H1 (cell line): ENCODE data around the gene SLC2A13. TPM values are rescaled to one million over a fixed set of nuclear protein-coding genes. Genes with fewer than 3 reads are reported as not detected.

ENCODE experiments used
- CTCF ChIA-PET: fragments of 300-600 bp; sonication (Branson Sonifier 250); formaldehyde crosslinking; loops from one replicate; lab custom pipeline; 2021; ENCODE audit not compliant: partially characterized antibody; lab: Charles Lee
- POLR2A ChIA-PET: fragments of 300-600 bp; sonication (Branson Sonifier 250); formaldehyde crosslinking; loops from one replicate; lab custom pipeline; 2021; ENCODE audit warnings: inconsistent platforms; ENCODE audit not compliant: partially characterized antibody; lab: Charles Lee
- DNase-seq, 2 experiments: peaks; one replicate each; pipeline versions ENCODE4 v3.0.0 to v3.0.0-alpha.2; 2010 to 2022; ENCODE audit warnings: low spot score in 2 of 2, low read depth in 1 of 2, mixed read lengths in 1 of 2
- FAIRE-seq: peaks from 2 replicates; lab custom pipeline; 2011; peaks lifted over from hg19 to GRCh38; lab: Jason Lieb, UNC
- H2AFZ ChIP-seq: 2 replicates; pipeline ENCODE4 v1.8.1; 2012; ENCODE audit warnings: low read length, inconsistent platforms
- H2AK5ac ChIP-seq: 2 replicates; pipeline ENCODE4 v1.6.1; 2013; ENCODE audit warnings: low read depth, low read length
- H2BK120ac ChIP-seq: replicated peaks from 2 replicates; pipeline ENCODE3; 2013; ENCODE audit warnings: low read depth, low read length, inconsistent platforms
- H2BK12ac ChIP-seq: 2 replicates; pipeline ENCODE4 v1.6.1; 2013; ENCODE audit warnings: low read depth, low read length
- H2BK15ac ChIP-seq: 2 replicates; pipeline ENCODE4 v1.6.1; 2013; ENCODE audit warnings: low read length
- H2BK20ac ChIP-seq: 2 replicates; pipeline ENCODE4 v1.6.1; 2013; ENCODE audit warnings: low read length
- H2BK5ac ChIP-seq: 2 replicates; pipeline ENCODE4 v1.6.1; 2013; ENCODE audit warnings: low read depth, low read length
- H3K14ac ChIP-seq: 2 replicates; pipeline ENCODE4 v1.6.1; 2013; ENCODE audit warnings: inconsistent platforms; ENCODE audit not compliant: insufficient read length
- H3K18ac ChIP-seq: 2 replicates; pipeline ENCODE4 v1.6.1; 2013; ENCODE audit warnings: low read length; ENCODE audit errors: extremely low read depth
- H3K23ac ChIP-seq: 2 replicates; pipeline ENCODE4 v1.6.1; 2013; ENCODE audit warnings: inconsistent platforms; ENCODE audit not compliant: insufficient read length
- H3K23me2 ChIP-seq: 2 replicates; pipeline ENCODE4 v1.6.1; 2013; ENCODE audit warnings: low read depth, low read length
- H3K27ac ChIP-seq: 2 replicates; pipeline ENCODE4 v1.6.1; 2011; ENCODE audit warnings: low read depth, low read length, inconsistent platforms
- H3K27me3 ChIP-seq, 4 experiments: replicated peaks in 1 of 4; 1 replicate in 1 of 4; 2 replicates in 3 of 4; pipeline versions ENCODE4 v1.6.1 to v1.8.1; 2011 to 2013; ENCODE audit warnings: low read length in 3 of 4, mild to moderate bottlenecking in 3 of 4, inconsistent platforms in 2 of 4, mixed read lengths in 2 of 4, moderate library complexity in 1 of 4; ENCODE audit not compliant: control insufficient read depth in 3 of 4, insufficient read depth in 3 of 4; ENCODE audit errors: extremely low read depth in 1 of 4
- H3K36me3 ChIP-seq, 4 experiments: 2 replicates each; pipeline versions ENCODE4 v1.6.1 to v1.8.1; 2011 to 2013; ENCODE audit warnings: mild to moderate bottlenecking in 4 of 4, low read length in 3 of 4, moderate library complexity in 2 of 4, control low read depth in 1 of 4, inconsistent platforms in 1 of 4; ENCODE audit not compliant: insufficient read depth in 4 of 4, control insufficient read depth in 2 of 4
- H3K4ac ChIP-seq: replicated peaks from 2 replicates; pipeline ENCODE3; 2013; ENCODE audit warnings: low read length, low read depth, mixed read lengths, inconsistent platforms; ENCODE audit not compliant: insufficient read length
- H3K4me1 ChIP-seq, 4 experiments: replicated peaks in 1 of 4; 1 replicate in 1 of 4; 2 replicates in 3 of 4; pipeline versions ENCODE4 v1.6.1 to v1.8.1; 2011 to 2013; ENCODE audit warnings: low read length in 3 of 4, inconsistent platforms in 2 of 4, mixed read lengths in 1 of 4; ENCODE audit not compliant: insufficient read depth in 4 of 4, control insufficient read depth in 3 of 4
- H3K4me2 ChIP-seq, 2 experiments: 2 replicates each; pipeline versions ENCODE4 v1.6.1 to v1.8.1; 2011 to 2013; ENCODE audit warnings: low read depth in 2 of 2, low read length in 2 of 2, control low read depth in 1 of 2, inconsistent platforms in 1 of 2, mild to moderate bottlenecking in 1 of 2; ENCODE audit not compliant: insufficient read depth in 1 of 2
- H3K4me3 ChIP-seq, 4 experiments: fragments of 200-600, 300-600 bp in 1 of 4; sonication (generic), shearing (Covaris generic), sonication (Bioruptor Twin) in 1 of 4; 2 replicates each; pipeline versions ENCODE4 v1.5.1 to v1.8.1; 2011 to 2016; ENCODE audit warnings: low read length in 4 of 4, low read depth in 3 of 4, control low read depth in 2 of 4, inconsistent platforms in 2 of 4, mild to moderate bottlenecking in 2 of 4, mixed read lengths in 1 of 4, moderate library complexity in 1 of 4; ENCODE audit not compliant: insufficient read depth in 2 of 4; ENCODE audit errors: extremely low read depth in 1 of 4
- H3K56ac ChIP-seq: replicated peaks from 2 replicates; pipeline ENCODE3; 2013; ENCODE audit warnings: low read depth, mild to moderate bottlenecking, mixed read lengths, low read length, inconsistent platforms; ENCODE audit not compliant: insufficient read length
- H3K79me1 ChIP-seq: 2 replicates; pipeline ENCODE4 v1.6.1; 2013; ENCODE audit warnings: low read depth, low read length, control low read depth
- H3K79me2 ChIP-seq, 2 experiments: 2 replicates each; pipeline versions ENCODE4 v1.6.1 to v1.8.1; 2012 to 2013; ENCODE audit warnings: low read length in 2 of 2, mild to moderate bottlenecking in 2 of 2, inconsistent platforms in 1 of 2; ENCODE audit not compliant: insufficient read depth in 2 of 2, control insufficient read depth in 1 of 2
- H3K9ac ChIP-seq, 4 experiments: replicated peaks in 1 of 4; 1 replicate in 1 of 4; 2 replicates in 3 of 4; pipeline versions ENCODE4 v1.6.1 to v1.8.1; 2011 to 2013; ENCODE audit warnings: low read depth in 3 of 4, low read length in 3 of 4, control low read depth in 2 of 4, mild to moderate bottlenecking in 2 of 4, moderate library complexity in 2 of 4, inconsistent platforms in 1 of 4; ENCODE audit errors: extremely low read depth in 1 of 4
- H3K9me3 ChIP-seq, 2 experiments: 2 replicates each; pipeline versions ENCODE4 v1.6.1 to v1.8.1; 2012 to 2013; ENCODE audit warnings: mild to moderate bottlenecking in 2 of 2, moderate library complexity in 2 of 2, control low read depth in 1 of 2, inconsistent platforms in 1 of 2, low read depth in 1 of 2, low read length in 1 of 2, mixed read lengths in 1 of 2; ENCODE audit not compliant: insufficient read depth in 2 of 2
- H4K20me1 ChIP-seq, 2 experiments: replicated peaks in 1 of 2; 2 replicates each; pipeline versions ENCODE3 to v1.8.1; 2011 to 2013; ENCODE audit warnings: inconsistent platforms in 2 of 2, low read length in 2 of 2, mild to moderate bottlenecking in 1 of 2; ENCODE audit not compliant: insufficient read depth in 2 of 2, control insufficient read depth in 1 of 2
- H4K5ac ChIP-seq: 2 replicates; pipeline ENCODE4 v1.6.1; 2013; ENCODE audit warnings: low read length, low read depth, mixed read lengths, inconsistent platforms; ENCODE audit not compliant: insufficient read length
- H4K8ac ChIP-seq: 2 replicates; pipeline ENCODE4 v1.8.0; 2013; ENCODE audit warnings: mild to moderate bottlenecking, moderate library complexity, low read length, inconsistent platforms; ENCODE audit not compliant: insufficient read depth; ENCODE audit errors: extremely low read depth
- H4K91ac ChIP-seq: replicated peaks from 2 replicates; pipeline ENCODE3; 2013; ENCODE audit warnings: low read length, mixed read lengths, inconsistent platforms; ENCODE audit not compliant: insufficient read length
- NANOG ChIP-seq: IDR thresholded peaks from 2 replicates; pipeline ENCODE4 v1.6.1; 2011; ENCODE audit warnings: low read length, low read depth, mild to moderate bottlenecking, inconsistent platforms; ENCODE audit not compliant: insufficient read depth, poor library complexity, severe bottlenecking
- RFX5 ChIP-seq: IDR thresholded peaks from 2 replicates; pipeline ENCODE4 v1.6.1; 2011; ENCODE audit warnings: low read depth, low read length, improper control_type of control experiment, borderline replicate concordance
- ZNF274 ChIP-seq: IDR thresholded peaks from 2 replicates; pipeline ENCODE4 v1.7.0; 2012; ENCODE audit warnings: low read length, borderline replicate concordance; ENCODE audit errors: extremely low read depth
- WGBS, 2 experiments: shearing (Covaris generic) in 1 of 2; methylation state at CpG; one replicate each; pipeline versions ENCODE4 v1.1.6 to v1.1.7; 2013 to 2015; ENCODE audit warnings: low lambda C conversion rate in 2 of 2, mixed read lengths in 2 of 2, inconsistent platforms in 1 of 2, low coverage in 1 of 2, missing lambda C conversion rate in 1 of 2; ENCODE audit not compliant: insufficient replicate concordance in 2 of 2, insufficient coverage in 1 of 2, insufficient read length in 1 of 2; ENCODE audit errors: extremely low coverage in 1 of 2, missing lambda C conversion rate in 1 of 2; 5-methylcytosine and 5-hydroxymethylcytosine counted together
- polyA plus RNA-seq, 7 experiments: library from polyadenylated mRNA; depleted of rRNA in 3 of 7; stranded (reverse) in 5 of 7; unstranded in 2 of 7; fragments of >200 nt in 5 of 7; fragments of 200-250 nt in 2 of 7; gene quantifications; 1 replicate in 5 of 7; 2 replicates in 1 of 7; 4 replicates in 1 of 7; pipeline versions ENCODE4 v1.2.1 to v1.2.3, GENCODE V29; 2011 to 2013; ENCODE audit warnings: missing spikeins in 2 of 7, mixed read lengths in 2 of 7
- total RNA-seq: library from RNA; stranded (reverse); fragmentation: NEBNext Ultra II Directional; extraction: Animal tissue kit (Norgen Biotek cat#: 25700); gene quantifications from 2 replicates; pipeline ENCODE4 v1.2.1, GENCODE V29; 2021

The SLC2A13 gene
- total and polyA plus RNA-seq, 2 of the 8 experiments (the other 6 are each of a cell fraction or from before 2014, with no cell fraction given), result 2.8 to 9.6 TPM

- Histone ChIP-seq H3K9me3 (no peaks in the 10 kb centered on the region), H2BK20ac (no peak overlapping the region), H3K27me3 (no peaks in the 10 kb centered on the region), H3K36me3 (no peaks in the 10 kb centered on the region), H3K14ac (no peak overlapping the region), H3K4me1 (no peaks in the 10 kb centered on the region), H2BK12ac (no peak overlapping the region), H3K79me2 (no peaks in the 10 kb centered on the region), H2BK15ac (no peak overlapping the region), H3K56ac (no peak overlapping the region), H4K20me1 (no peaks in the 10 kb centered on the region), H2BK120ac (no peak overlapping the region), H3K79me1 (no peaks in the 10 kb centered on the region), H3K18ac (no peak overlapping the region), H3K4me2 (no peak overlapping the region), H2AFZ (no peak overlapping the region), H3K27ac (no peak overlapping the region), H2BK5ac (no peak overlapping the region), H4K8ac (no peak overlapping the region), H4K91ac (no peak overlapping the region), H3K4ac (no peak overlapping the region), H4K5ac (no peak overlapping the region), H3K23ac (no peak overlapping the region), H3K9ac (no peak overlapping the region), H3K4me3 (no peak overlapping the region), H2AK5ac (no peak overlapping the region), H3K23me2 (no peaks in the 10 kb centered on the region)
- no peak for TF ChIP-seq NANOG
- TF ChIP-seq ZNF274, result no peak
- no peak for TF ChIP-seq RFX5
- FAIRE-seq (no peak), DNase-seq (no peak)
- ChIA-PET POLR2A (no interaction called here), CTCF (interaction anchor here (1.4 kb wide), 1 partner anchor 12 kb away, joined by 4 read pairs; no protein-coding TSS in a partner anchor)
- WGBS, 2 experiments, result 100% methylated on average over 1 of the region's 1 CpG; no CpG with 5 or more reads in 1 of the 2 experiments
These were observed 274.1 kb downstream of the SLC2A13 start for GRCh38 chr12:39831587-39832315.
